ENCODE measurements around the gene ADM5. TPM values are rescaled to one million over a fixed set of nuclear protein-coding genes. Genes with fewer than 3 reads are reported as not detected.

Gene ADM5
- total and polyA plus RNA-seq, 2 experiments from 2014 or later, result 0.50 TPM; not detected in 1

DNA sequence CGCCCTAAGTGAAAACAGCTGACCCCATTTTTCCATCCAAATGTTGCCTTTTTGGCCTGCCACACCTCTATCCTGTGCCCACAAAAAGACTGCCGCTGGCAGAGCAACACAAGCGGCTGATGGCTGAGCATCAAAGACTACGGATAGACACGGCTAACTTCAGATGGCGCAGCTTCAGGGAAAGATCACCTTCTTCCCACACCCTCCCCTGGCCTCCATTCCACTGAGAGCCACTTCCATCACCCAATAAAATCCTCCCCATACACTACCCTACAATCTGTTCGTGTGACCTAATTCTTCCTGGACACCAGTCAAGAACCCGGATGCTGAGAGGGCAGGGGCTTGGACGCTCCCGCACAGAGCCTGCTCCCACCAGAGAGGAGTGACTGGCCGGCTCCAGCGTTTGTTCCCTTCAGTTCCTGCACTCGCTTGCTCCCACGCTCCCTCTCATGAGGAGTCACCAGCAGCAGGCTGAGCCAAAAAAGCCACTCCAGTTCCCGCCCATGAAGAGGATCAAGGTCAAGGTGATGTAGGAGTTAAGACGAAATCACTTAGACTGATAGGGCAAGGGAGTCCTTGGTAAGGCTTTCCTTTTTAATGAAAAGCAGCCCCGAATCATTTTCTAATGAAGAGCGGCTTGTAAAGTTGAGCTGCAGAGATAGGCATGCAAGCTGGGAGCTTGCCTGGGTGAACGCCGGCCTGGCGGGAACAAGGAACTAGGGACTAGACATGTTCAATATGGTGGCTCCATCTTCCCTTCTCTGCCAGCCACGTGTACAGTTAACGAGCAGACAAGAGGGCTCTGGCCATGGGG, 38.0 kb downstream of the ADM5 start:
- Histone ChIP-seq H3K4me1 (ENCODE audit: insufficient read depth) (peaks cover 4% of the 10 kb centered on the region), H3K9me3 (ENCODE audit: low read depth) (no peaks in the 10 kb centered on the region), H3K79me2 (no peaks in the 10 kb centered on the region), H4K20me1 (ENCODE audit: insufficient read depth, poor library complexity, severe bottlenecking) (no peaks in the 10 kb centered on the region), H2AFZ (peak overlapping the region; percentile 31), H3K4me2 (peak overlapping the region; percentile 44), H3K27me3 (no peaks in the 10 kb centered on the region), H3K27ac (peak overlapping the region; percentile 88), H3K9me2 (replicated peaks; ENCODE audit: insufficient read depth) (no peaks in the 10 kb centered on the region), H3K4me3 (no peak overlapping the region), H3K36me3 (replicated peaks; ENCODE audit: insufficient read depth, low read depth) (no peaks in the 10 kb centered on the region)
- 67% methylated on average over 23 of the region's 23 CpGs for WGBS (ENCODE audit: low lambda C conversion rate, missing lambda C conversion rate)
- DNase-seq (ENCODE audit: low spot score), result peak; percentile 44
- TF ChIP-seq EZH2phosphoT487 (IDR thresholded peaks at IDR 0.05; ENCODE audit: low read depth, severe bottlenecking, unreplicated experiment), result no peak
- TF ChIP-seq, protein P1, sequence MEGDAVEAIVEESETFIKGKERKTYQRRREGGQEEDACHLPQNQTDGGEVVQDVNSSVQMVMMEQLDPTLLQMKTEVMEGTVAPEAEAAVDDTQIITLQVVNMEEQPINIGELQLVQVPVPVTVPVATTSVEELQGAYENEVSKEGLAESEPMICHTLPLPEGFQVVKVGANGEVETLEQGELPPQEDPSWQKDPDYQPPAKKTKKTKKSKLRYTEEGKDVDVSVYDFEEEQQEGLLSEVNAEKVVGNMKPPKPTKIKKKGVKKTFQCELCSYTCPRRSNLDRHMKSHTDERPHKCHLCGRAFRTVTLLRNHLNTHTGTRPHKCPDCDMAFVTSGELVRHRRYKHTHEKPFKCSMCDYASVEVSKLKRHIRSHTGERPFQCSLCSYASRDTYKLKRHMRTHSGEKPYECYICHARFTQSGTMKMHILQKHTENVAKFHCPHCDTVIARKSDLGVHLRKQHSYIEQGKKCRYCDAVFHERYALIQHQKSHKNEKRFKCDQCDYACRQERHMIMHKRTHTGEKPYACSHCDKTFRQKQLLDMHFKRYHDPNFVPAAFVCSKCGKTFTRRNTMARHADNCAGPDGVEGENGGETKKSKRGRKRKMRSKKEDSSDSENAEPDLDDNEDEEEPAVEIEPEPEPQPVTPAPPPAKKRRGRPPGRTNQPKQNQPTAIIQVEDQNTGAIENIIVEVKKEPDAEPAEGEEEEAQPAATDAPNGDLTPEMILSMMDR (IDR thresholded peaks at IDR 0.05; ENCODE audit: poor library complexity), result no peak
- no peak for TF ChIP-seq EZH2 (IDR thresholded peaks at IDR 0.05; ENCODE audit: borderline replicate concordance)

DNA sequence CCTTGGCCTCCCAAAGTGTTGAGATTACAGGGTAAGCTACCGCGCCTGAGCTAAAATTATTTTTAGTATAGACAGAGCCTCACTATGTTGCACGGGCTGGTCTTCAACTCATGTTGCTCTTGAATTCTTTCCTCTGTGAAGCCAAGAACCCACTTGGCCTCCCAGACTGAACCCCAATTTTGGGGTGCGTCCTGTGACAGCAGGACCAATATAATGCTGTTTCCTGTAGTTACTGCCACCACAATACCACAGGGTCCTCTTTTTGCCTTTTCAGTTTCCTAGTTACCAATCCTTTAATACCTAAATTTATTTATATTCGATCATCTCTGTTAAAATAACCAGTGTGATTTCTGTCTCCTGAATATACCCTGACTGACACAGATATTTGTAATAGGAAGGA, 40.8 kb downstream of the ADM5 start:
- no peak for DNase-seq (ENCODE audit: low spot score)
- TF ChIP-seq, protein P1 (IDR thresholded peaks at IDR 0.05; ENCODE audit: poor library complexity), result no peak
- TF ChIP-seq EZH2phosphoT487 (IDR thresholded peaks at IDR 0.05; ENCODE audit: low read depth, severe bottlenecking, unreplicated experiment) (no peak), EZH2 (IDR thresholded peaks at IDR 0.05; ENCODE audit: borderline replicate concordance) (no peak)
- 96% methylated on average over 5 of the region's 5 CpGs for WGBS (ENCODE audit: low lambda C conversion rate, missing lambda C conversion rate)
- H2AFZ ChIP-seq, result no peak overlapping the region
- H3K79me2 ChIP-seq, result no peaks in the 10 kb centered on the region
- no peaks in the 10 kb centered on the region for H3K27me3 ChIP-seq
- H3K36me3 ChIP-seq (replicated peaks; ENCODE audit: insufficient read depth, low read depth), result no peaks in the 10 kb centered on the region
- peaks cover 4% of the 10 kb centered on the region for H3K4me1 ChIP-seq (ENCODE audit: insufficient read depth)
- H3K27ac ChIP-seq, result no peak overlapping the region
- H3K4me3 ChIP-seq, result no peak overlapping the region
- H4K20me1 ChIP-seq (ENCODE audit: insufficient read depth, poor library complexity, severe bottlenecking), result no peaks in the 10 kb centered on the region
- H3K9me3 ChIP-seq (ENCODE audit: low read depth), result no peaks in the 10 kb centered on the region
- no peak overlapping the region for H3K4me2 ChIP-seq
- no peaks in the 10 kb centered on the region for H3K9me2 ChIP-seq (replicated peaks; ENCODE audit: insufficient read depth)

DNA sequence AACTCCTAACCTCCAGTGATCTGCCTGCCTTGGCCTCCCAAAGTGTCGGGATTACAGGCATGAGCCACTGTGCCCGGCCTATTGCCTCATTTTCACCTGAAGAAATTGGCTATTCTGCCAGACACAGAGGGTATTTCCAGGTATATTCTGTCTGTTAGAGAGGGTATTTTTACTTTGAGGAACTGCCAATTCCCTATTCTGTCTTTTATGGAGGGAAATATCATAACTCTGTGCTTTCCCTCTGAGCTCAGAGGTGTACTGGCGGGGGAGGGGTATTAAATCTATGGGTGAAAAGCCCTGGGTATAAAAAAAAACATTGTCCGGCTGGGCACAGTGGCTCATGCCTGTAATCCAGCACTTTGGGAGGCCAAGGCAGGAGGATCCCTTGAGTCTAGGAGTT, 48.9 kb downstream of the ADM5 start:
- H3K79me2 ChIP-seq, result no peaks in the 10 kb centered on the region
- no peaks in the 10 kb centered on the region for H3K36me3 ChIP-seq (replicated peaks; ENCODE audit: insufficient read depth, low read depth)
- H3K9me2 ChIP-seq (replicated peaks; ENCODE audit: insufficient read depth), result no peaks in the 10 kb centered on the region
- H3K27me3 ChIP-seq, result no peaks in the 10 kb centered on the region
- no peak overlapping the region for H3K4me2 ChIP-seq
- no peak for DNase-seq (ENCODE audit: low spot score)
- no peak overlapping the region for H3K27ac ChIP-seq
- TF ChIP-seq EZH2phosphoT487 (IDR thresholded peaks at IDR 0.05; ENCODE audit: low read depth, severe bottlenecking, unreplicated experiment), result no peak
- TF ChIP-seq, protein P1 (IDR thresholded peaks at IDR 0.05; ENCODE audit: poor library complexity), result no peak
- TF ChIP-seq EZH2 (IDR thresholded peaks at IDR 0.05; ENCODE audit: borderline replicate concordance), result no peak
- no peak overlapping the region for H3K4me3 ChIP-seq
- H3K4me1 ChIP-seq (ENCODE audit: insufficient read depth), result no peaks in the 10 kb centered on the region
- H4K20me1 ChIP-seq (ENCODE audit: insufficient read depth, poor library complexity, severe bottlenecking), result no peaks in the 10 kb centered on the region
- H2AFZ ChIP-seq, result no peak overlapping the region
- 91% methylated on average over 4 of the region's 4 CpGs for WGBS (ENCODE audit: low lambda C conversion rate, missing lambda C conversion rate)
- H3K9me3 ChIP-seq (ENCODE audit: low read depth), result no peaks in the 10 kb centered on the region

Data from hepatocyte (in vitro differentiated cells).